GM19328 (cell line): ENCODE measurements around the gene BTG2.
"Not testable (repeated sequence)": the region's sequence is repeated elsewhere in the genome, so short reads cannot be mapped to it uniquely, and the experiment has no call there.

Experiments
- ATAC-seq: cut with Tn5 transposase; IDR thresholded peaks from one replicate; pipeline ENCODE4 v1.9.1; 2021; ENCODE audit warnings: mild to moderate bottlenecking, moderate library complexity; ENCODE audit not compliant: unreplicated experiment

BTG2 gene

GRCh38 chr1:203314025-203314759, 8.9 kb downstream of the BTG2 start:
- ATAC-seq = not testable (repeated sequence)

- no peak for ATAC-seq
Observed at GRCh38 chr1:203316626-203317093, 11.3 kb downstream of the BTG2 start.

GRCh38 chr1:203317429-203318228, 12.3 kb downstream of the BTG2 start:
- ATAC-seq = no peak

- no peak for ATAC-seq
Observed at GRCh38 chr1:203318229-203318517, 12.9 kb downstream of the BTG2 start.

GRCh38 chr1:203320591-203321272, 15.4 kb downstream of the BTG2 start:
- peak; percentile 60 for ATAC-seq

- no peak for ATAC-seq
Observed at GRCh38 chr1:203321273-203322052, 16.1 kb downstream of the BTG2 start.

- no peak for ATAC-seq
Observed at GRCh38 chr1:203322500-203323179, 17.3 kb downstream of the BTG2 start.

GRCh38 chr1:203323587-203323986, 18.3 kb downstream of the BTG2 start:
- no peak for ATAC-seq

- ATAC-seq = no peak
Observed at GRCh38 chr1:203324105-203325025, 19.0 kb downstream of the BTG2 start.

GRCh38 chr1:203325026-203325417, 19.7 kb downstream of the BTG2 start:
- ATAC-seq = peak; percentile 30

GRCh38 chr1:203325418-203326091, 20.2 kb downstream of the BTG2 start:
- ATAC-seq = no peak

GRCh38 chr1:203326830-203327683, 21.7 kb downstream of the BTG2 start:
- peak; percentile 67 for ATAC-seq

GRCh38 chr1:203327684-203328457, 22.6 kb downstream of the BTG2 start:
- ATAC-seq = peak; percentile 16

- ATAC-seq = no peak
Observed at GRCh38 chr1:203328714-203329122, 23.4 kb downstream of the BTG2 start.

- no peak for ATAC-seq
Observed at GRCh38 chr1:203331224-203331623, 25.9 kb downstream of the BTG2 start.

- ATAC-seq = no peak
Observed at GRCh38 chr1:203335503-203335902, 30.2 kb downstream of the BTG2 start.

- no peak for ATAC-seq
Observed at GRCh38 chr1:203336097-203336496, 30.8 kb downstream of the BTG2 start.
